ENCODE measurements around the gene IFIT3. TPM values are rescaled to one million over a fixed set of nuclear protein-coding genes. Genes with fewer than 3 reads are reported as not detected.
"Not testable (repeated sequence)": the region's sequence is repeated elsewhere in the genome, so short reads cannot be mapped to it uniquely, and the experiment has no call there.

Gene IFIT3
- total RNA-seq, 1 donor, result 11.6 TPM

DNA sequence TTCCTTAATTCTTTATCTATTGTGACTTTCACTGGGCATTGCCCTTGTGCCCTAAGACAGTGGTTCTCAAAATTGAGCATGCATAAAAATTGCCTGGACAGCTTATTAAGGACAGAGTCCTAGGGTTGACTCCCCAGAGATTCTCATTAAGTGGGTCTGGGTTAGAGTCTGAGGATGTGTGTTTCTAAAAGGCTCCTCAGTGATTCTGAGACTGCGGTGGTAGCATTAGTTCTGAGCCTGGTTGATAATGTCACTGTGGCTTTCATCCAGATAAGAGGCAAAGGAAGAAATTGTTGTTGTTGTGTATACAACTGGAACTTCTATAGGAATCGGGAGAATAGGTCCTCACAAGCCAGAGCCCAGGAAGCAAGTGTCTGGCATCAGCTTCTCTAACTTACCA, 24.6 kb upstream of the IFIT3 start:
- no peak for DNase-seq (ENCODE audit: low read depth in 2 of 3, low spot score in 2 of 3)

DNA sequence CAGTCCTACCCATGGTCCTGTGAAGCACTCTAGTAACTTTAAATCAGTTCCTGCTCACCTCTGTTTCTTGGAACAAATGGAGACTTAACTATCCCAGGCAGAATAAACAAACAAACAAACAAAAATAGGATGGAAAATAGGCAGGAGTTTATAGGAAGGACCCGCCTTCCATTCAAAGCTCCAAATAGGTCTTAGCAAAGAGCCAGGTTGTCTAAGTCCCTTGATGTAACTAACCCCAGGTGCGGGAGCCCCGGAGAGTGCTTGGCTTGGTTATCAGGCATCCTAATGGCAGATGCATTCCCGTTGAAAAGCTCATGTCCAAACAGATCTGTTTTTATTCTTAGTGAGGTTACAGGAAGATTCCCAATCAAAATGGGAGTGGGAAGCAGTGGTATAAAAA, 23.8 kb upstream of the IFIT3 start:
- no peak for DNase-seq (ENCODE audit: low read depth in 2 of 3, low spot score in 2 of 3)

DNA sequence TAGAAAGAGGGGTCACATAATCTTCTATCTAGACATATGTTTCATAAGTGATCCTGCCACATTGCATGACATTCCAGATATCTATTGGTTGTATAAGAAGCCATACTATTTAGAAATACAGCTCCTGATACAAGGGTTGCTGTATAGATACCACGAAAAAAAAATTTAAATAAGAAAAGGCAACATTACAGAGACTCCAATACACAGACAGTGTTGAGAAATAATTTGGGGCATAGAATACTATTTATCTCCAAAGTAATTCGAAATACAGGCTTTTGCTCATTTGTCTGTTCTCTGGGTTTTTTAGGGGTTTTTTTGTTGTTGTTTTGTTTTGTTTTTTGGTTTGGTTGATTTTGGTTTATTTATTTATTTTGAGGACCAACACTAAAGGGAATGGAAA, 23.4 kb upstream of the IFIT3 start:
- no peak for DNase-seq (ENCODE audit: low read depth in 2 of 3, low spot score in 2 of 3)

DNA sequence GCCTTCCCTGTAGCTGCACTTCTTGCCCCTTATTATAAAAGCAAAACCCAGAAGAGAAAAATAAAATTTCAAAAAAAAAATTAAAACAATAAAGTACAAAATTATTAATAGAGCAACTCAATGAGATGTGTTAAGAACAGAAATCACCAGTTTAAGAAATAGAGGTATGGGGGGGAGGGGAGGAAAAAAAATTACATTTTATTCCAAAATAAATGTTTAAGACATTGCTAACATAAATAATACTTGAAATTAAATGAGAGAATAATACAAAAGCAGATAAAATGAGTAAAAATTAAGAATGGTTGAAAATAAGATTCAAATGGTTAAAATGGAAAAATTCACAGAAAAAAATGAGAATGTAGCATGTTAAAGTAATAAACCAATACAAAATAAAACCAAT, 22.9 kb upstream of the IFIT3 start:
- no peak for DNase-seq (ENCODE audit: low read depth in 2 of 3, low spot score in 2 of 3)

DNA sequence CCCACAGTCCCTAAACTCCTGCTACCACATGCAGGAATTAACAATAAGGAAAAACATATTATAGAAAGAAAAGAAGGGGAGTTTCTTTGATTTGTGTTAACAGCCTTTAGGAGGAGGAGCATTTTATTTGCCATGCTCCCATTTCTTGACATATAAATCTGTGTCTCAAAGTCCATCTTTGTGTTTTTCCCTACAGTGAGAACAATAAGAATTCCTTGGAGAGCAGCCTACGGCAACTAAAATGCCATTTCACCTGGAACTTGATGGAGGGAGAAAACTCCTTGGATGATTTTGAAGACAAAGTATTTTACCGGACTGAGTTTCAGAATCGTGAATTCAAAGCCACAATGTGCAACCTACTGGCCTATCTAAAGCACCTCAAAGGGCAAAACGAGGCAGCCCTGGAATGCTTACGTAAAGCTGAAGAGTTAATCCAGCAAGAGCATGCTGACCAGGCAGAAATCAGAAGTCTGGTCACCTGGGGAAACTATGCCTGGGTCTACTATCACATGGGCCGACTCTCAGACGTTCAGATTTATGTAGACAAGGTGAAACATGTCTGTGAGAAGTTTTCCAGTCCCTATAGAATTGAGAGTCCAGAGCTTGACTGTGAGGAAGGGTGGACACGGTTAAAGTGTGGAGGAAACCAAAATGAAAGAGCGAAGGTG, 21.9 kb upstream of the IFIT3 start:
- no peak for DNase-seq (ENCODE audit: low read depth in 2 of 3, low spot score in 2 of 3)

DNA sequence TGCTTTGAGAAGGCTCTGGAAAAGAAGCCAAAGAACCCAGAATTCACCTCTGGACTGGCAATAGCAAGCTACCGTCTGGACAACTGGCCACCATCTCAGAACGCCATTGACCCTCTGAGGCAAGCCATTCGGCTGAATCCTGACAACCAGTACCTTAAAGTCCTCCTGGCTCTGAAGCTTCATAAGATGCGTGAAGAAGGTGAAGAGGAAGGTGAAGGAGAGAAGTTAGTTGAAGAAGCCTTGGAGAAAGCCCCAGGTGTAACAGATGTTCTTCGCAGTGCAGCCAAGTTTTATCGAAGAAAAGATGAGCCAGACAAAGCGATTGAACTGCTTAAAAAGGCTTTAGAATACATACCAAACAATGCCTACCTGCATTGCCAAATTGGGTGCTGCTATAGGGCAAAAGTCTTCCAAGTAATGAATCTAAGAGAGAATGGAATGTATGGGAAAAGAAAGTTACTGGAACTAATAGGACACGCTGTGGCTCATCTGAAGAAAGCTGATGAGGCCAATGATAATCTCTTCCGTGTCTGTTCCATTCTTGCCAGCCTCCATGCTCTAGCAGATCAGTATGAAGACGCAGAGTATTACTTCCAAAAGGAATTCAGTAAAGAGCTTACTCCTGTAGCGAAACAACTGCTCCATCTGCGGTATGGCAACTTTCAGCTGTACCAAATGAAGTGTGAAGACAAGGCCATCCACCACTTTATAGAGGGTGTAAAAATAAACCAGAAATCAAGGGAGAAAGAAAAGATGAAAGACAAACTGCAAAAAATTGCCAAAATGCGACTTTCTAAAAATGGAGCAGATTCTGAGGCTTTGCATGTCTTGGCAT, 21.1 kb upstream of the IFIT3 start:
- DNase-seq (ENCODE audit: low read depth in 2 of 3, low spot score in 2 of 3), result no peak

DNA sequence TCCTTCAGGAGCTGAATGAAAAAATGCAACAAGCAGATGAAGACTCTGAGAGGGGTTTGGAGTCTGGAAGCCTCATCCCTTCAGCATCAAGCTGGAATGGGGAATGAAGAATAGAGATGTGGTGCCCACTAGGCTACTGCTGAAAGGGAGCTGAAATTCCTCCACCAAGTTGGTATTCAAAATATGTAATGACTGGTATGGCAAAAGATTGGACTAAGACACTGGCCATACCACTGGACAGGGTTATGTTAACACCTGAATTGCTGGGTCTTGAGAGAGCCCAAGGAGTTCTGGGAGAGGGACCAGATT, 20.6 kb upstream of the IFIT3 start:
- DNase-seq (ENCODE audit: low read depth in 2 of 3, low spot score in 2 of 3), result no peak

DNA sequence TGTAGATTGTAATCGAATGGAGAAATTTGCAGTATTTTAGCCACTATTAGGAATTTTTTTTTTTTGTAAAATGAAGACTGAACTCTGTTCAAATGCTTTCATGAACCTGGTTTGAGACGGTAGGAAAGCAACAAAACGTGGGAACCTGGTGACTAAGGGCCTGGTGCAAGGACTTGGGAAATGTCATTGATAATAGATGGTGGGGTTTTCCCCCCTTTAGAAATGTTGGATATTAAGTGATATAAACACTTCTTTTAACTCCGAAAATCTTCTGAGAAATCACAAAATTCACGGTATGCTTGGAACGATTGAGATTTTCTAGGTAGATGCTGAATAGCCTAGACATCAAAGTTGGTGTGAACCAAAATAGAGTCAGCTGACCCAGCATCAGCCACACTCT, 19.5 kb upstream of the IFIT3 start:
- no peak for DNase-seq (ENCODE audit: low read depth in 2 of 3, low spot score in 2 of 3)

DNA sequence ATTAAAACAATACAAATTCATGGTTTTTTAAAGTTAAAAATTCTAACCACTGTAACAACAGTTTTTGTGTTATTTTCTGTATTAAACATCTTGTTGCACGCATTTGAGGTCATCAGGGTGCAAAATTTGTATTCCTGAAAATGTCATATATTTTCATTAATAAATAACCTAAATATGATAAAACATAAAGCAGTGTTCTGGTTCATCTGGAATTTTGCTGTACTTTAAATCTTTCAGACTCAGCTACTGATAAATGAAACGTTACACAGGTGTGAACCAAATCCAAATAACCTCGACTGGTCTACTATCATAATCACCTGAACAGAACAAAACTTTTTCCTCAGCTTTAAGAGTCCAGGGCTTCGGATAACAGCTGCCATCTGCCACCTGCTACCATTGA, 19.1 kb upstream of the IFIT3 start:
- no peak for DNase-seq (ENCODE audit: low read depth in 2 of 3, low spot score in 2 of 3)

DNA sequence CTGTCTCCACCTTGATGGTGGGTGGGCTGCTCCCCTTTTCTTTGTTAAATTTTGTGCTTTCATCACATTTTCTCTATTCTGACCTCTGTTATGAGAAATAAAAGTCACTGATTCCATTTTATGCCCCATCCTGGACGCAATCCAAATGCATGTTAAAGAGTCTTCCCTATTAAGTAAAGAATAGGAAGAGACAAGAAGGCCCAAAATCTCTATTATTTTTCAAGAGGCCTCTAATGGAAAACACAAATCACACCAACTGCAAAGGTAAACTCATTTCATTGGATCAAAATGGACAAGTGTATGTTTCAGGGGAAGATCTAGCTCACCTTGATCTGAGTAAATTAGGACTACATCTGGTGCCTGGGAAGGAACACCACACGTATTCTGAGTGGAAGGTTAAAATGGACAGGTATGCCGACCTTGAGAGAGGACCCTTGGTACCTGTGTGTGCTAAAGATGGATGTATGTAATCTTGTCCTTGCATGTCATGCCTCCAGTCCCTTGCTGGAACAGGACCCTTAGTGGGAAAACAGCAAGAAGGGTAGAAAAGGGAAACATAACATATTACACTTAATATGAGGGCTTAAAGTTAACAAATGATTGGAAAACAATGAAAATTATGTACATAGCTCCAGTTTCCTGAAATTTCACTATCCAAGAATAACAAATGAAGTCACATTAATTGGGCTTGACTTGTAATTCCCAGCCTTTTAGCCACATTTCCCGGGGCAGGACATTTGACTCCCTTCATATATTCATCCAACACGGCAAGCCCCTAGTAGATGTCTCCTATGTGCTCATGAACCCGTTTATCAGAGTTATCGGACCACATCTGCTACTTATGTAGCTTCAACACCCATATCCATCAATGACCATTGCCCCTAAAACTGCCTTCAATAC, 18.4 kb upstream of the IFIT3 start:
- no peak for DNase-seq (ENCODE audit: low read depth in 2 of 3, low spot score in 2 of 3)

DNA sequence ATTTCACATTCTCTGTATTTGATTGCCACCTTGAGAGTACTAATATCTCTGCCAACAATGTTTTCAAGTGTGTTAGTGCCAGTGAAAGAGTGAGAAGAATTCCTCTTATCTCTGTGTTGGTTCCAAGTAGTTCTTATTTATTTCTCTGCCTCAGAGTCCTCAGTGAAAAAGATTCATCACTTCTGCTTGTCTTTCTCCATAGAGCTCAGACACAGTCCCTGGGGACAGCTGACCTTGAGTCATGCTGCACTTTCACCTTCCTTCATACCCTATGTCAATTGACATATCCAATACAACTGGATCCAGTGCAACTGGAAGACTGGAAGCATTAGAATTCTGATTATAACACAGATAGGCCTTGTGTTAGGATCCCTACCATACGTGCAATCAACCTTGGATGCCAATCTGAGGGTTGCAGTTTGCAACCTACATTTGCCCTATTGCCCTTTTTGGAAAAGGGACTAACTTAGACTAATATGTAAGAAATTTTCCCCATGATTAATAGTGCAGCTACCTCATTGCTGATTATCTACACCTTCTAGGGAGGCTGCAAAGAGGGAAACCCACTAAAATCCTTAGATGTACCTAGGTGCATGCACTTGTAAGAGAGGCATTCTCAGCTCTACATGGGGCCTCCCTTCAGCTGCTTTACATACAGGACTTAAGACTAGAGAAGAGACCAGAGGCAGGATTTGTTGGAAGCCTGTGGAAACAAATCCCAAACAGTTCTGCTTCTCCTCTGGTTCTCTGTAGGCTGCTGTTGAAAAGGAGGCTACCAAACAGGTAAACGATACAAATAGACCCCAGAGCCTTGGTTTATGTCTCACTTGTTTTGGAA, 17.5 kb upstream of the IFIT3 start:
- DNase-seq (ENCODE audit: low read depth in 2 of 3, low spot score in 2 of 3), result no peak

DNA sequence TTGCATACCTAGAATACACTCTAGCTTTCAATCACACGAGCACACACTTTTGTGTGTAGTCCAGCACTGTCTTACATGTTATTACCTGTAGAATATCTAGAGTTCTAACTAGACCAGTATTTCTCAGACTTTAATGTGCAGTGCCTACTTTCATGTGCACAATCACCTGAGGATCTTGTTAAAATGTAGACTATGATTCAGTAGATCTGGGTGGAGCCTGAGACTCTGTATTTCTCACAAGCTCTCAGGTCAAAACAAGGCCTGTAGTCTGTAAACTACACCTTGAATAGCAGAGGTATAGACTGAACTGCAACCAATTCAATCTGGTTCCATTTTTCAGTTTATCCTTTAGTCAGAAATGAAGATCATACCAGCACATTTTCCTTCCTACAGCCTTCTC, 14.8 kb upstream of the IFIT3 start:
- no peak for DNase-seq (ENCODE audit: low read depth in 2 of 3, low spot score in 2 of 3)

DNA sequence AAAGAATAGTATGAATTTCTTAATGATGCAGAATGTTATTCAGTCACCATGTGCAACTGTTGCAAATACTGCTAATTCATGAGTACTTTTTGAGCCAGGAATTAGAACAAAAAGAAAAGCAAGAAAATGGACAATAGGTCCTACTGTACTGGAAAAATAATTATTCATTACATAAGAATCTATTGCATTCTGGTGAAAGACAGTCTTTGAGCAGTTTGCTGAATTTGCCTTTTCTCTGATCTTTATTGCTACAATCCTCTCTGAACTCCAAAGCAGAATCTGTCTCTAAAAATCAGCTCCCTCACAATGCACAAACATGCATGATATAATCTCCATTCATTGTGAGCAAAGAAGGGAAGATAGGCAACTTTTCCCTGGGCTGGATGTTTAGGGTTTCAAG, 13.1 kb upstream of the IFIT3 start:
- no peak for DNase-seq (ENCODE audit: low read depth in 2 of 3, low spot score in 2 of 3)

DNA sequence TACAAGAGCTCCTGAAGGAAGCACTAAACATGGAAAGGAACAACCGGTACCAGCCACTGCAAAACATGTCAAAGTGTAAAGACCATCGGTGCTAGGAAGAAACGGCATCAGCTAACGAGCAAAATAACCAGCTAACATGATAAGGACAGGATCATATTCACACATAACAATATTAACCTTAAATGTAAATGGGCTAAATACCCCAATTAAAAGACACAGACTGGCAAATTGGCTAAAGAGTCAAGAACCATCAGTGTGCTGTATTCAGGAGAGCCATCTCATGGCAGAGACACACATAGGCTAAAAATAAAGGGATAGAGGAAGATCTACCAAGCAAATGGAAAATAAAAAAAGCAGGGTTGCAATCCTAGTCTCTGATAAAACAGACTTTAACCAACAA, 9.8 kb upstream of the IFIT3 start:
- not testable (repeated sequence) for DNase-seq (ENCODE audit: low read depth in 2 of 3, low spot score in 2 of 3)

DNA sequence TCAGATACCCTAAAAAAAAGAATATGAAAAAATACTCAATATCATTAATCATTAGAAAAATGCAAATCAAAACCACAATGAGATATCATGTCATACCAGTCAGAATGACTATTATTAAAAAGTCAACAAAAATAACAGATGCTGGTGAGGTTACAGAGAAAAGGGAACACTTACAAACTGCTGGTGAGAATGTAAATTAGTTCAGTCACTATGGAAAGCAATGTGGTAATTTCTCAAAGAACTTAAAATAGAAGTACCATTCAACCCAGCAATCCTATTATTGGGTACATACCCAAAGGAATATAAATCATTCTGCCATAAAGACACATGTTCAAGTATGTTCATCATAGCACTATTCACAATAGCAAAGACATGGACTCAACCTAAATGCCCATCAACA, 2.7 kb upstream of the IFIT3 start:
- DNase-seq (ENCODE audit: low read depth in 2 of 3, low spot score in 2 of 3), result not testable (repeated sequence)

DNA sequence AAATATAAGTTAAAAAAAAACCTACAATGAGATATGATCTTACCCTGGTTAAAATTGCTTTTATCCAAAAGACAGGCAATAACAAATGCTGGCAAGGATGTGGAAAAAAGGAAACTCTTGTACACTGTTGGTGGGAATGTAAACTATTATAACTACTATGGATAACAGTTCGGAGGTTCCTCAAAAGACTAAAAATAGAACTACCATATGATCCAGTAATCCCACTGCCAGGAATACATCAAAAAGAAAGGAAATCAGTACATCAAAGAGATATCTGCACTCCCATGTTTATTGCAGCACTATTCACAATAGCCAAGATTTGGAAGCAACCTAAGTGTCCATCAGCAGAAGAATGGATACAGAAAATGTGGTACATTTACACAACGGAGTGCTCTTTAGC, 1.9 kb upstream of the IFIT3 start:
- DNase-seq (ENCODE audit: low read depth in 2 of 3, low spot score in 2 of 3), result not testable (repeated sequence)

DNA sequence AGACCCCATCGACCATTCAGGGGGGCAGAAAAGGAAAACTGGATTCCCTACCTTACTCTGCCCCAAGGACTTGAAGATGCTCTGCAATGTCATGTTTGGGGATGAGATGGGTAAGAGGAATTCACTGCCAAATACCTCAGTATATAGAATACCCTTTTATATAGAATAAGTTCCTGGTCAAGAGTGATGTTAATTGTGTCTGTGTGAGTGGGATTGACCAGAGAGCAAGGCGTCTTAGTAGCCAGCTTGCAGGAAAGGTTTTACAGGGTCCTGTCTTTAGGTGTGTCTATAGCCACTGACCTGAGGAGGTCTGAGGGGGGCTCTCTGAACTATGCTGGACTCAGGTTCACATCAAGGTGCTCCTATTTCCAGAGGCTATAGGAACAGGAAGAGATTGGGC, 1.4 kb downstream of the IFIT3 start:
- DNase-seq (ENCODE audit: low read depth in 2 of 3, low spot score in 2 of 3), result no peak

DNA sequence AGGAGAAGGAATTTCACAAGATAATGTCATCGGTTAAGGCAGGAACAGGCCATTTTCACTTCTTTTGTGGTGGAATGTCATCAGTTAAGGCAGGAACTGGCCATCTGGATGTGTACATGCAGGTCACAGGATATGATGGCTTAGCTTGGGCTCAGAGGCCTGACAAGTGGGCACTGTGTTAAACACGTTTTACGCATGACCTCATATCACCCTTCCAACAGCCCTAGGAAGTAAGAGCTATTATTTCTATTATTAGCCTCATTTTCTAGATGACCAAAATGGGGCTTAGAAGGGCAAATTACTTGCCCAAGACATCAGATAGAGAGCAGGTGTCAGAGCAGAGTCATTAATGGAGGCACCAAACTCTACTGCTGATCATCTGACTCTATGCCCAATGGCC, 2.2 kb downstream of the IFIT3 start:
- not testable (repeated sequence) for DNase-seq (ENCODE audit: low read depth in 2 of 3, low spot score in 2 of 3)

DNA sequence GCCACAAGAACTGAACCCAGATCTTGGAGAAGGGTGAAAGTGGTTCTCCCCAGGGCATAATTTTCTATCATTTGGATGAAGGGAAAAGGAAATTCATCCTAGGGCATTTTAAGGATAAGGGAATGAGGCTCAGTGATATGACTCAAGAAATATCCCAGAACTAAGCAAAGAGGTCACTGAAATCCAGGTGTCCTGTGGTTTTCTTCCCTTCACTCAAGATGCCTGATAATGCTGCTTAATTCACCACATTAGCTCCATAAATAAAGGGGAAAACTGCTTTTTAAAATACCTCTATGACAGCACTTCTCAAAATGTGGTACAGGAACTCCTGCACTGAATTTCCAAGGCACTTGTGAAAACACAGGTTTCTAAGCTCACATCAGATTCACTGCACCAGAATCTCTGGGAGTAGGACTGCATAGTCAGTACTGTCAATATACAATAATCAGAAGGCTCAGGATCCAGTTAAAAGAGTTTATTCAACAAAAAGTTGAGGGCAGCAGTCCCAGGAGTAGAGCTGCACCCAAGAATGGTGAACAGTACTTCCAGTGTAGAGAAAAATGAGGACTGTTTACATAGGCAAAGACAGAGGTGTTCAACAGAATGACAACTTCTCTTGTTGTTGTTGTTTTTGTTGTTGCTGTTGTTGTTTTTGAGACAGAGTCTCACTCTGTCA, 2.9 kb downstream of the IFIT3 start:
- no peak for DNase-seq (ENCODE audit: low read depth in 2 of 3, low spot score in 2 of 3)

DNA sequence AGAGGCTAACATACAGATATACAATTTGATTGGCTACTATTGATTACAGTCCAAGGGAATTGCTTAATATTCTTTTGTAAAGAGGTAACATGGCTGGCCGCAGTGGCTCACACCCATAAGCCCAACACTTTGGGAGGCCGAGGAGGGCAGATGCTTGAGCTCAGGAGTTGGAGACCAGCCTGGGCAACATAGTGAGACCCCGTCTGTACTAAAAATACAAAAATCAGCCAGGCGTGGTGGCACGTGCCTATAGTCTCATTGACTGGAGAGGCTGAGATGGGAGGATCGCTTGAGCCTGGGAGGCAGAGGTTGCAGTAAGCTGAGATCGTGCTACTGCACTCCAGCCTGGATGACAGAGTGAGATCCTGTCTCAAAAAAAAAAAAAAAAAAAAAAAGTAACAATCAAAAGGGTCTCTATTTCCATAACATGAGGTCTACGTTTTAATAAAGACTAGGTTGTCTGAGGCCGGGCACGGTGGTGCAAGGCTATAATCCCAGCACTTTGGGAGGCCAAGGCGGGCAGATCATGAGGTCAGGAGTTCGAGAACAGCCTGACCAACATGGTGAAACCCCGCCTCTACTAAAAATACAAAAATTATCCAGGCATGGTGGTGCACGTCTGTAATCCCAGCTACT, 3.8 kb downstream of the IFIT3 start:
- not testable (repeated sequence) for DNase-seq (ENCODE audit: low read depth in 2 of 3, low spot score in 2 of 3)

Measured in hematopoietic multipotent progenitor cell (in vitro differentiated cells).